ENCODE data around the gene GALNT6. TPM values are rescaled to one million over a fixed set of nuclear protein-coding genes. Genes with fewer than 3 reads are reported as not detected.

The GALNT6 gene
- total RNA-seq, 1 experiment from 2014 or later, result 190 TPM

GRCh38 chr12:51370667-51371066 is 20.5 kb downstream of the GALNT6 start:
- ChIA-PET POLR2A (no interaction called here), CTCF (no interaction called here)
- no peaks in the 10 kb centered on the region for H3K9me3 ChIP-seq
- TF ChIP-seq CTCF (IDR thresholded peaks at IDR 0.05; ENCODE audit: insufficient read depth in 1 of 2, low read depth in 1 of 2, low read length in 1 of 2, severe bottlenecking in 1 of 2, unreplicated experiment in 1 of 2), result no peak
- H3K27me3 Mint-ChIP-seq (ENCODE audit: insufficient read depth, unreplicated experiment), result no peaks in the 10 kb centered on the region
- intact Hi-C loops (cut with micrococcal nuclease; ENCODE audit: unreplicated experiment), result no loop called here
- no peak for DNase-seq
- no peaks in the 10 kb centered on the region for H3K27me3 ChIP-seq (replicated peaks; ENCODE audit: control insufficient read depth, insufficient read depth, low read length)
- peaks cover 16% of the 10 kb centered on the region for H3K4me1 Mint-ChIP-seq (ENCODE audit: low read depth, unreplicated experiment)
- peaks cover 19% of the 10 kb centered on the region for H3K4me1 ChIP-seq
- no peaks in the 10 kb centered on the region for H3K9me3 Mint-ChIP-seq (ENCODE audit: unreplicated experiment)
- H3K36me3 Mint-ChIP-seq (ENCODE audit: insufficient read depth, unreplicated experiment), result peaks cover 97% of the 10 kb centered on the region
- no peak overlapping the region for H3K4me3 ChIP-seq (ENCODE audit: low read depth, low read length)
- no peak overlapping the region for H3K27ac Mint-ChIP-seq (ENCODE audit: unreplicated experiment)
- H3K4me3 Mint-ChIP-seq (ENCODE audit: unreplicated experiment), result no peak overlapping the region
- H3K36me3 ChIP-seq (ENCODE audit: control insufficient read depth, insufficient read depth, low read length), result peaks cover 2% of the 10 kb centered on the region
- BruUV-seq (replicated peaks), result no TSS peak

GRCh38 chr12:51369581-51369980 is 21.6 kb downstream of the GALNT6 start:
- CTCF ChIA-PET, result no interaction called here
- Histone ChIP-seq H3K27me3 (replicated peaks; ENCODE audit: control insufficient read depth, insufficient read depth, low read length) (no peaks in the 10 kb centered on the region), H3K4me1 (peaks cover 19% of the 10 kb centered on the region), H3K4me3 (ENCODE audit: low read depth, low read length) (no peak overlapping the region), H3K36me3 (ENCODE audit: control insufficient read depth, insufficient read depth, low read length) (no peaks in the 10 kb centered on the region; the same call in none of the 2 replicates), H3K9me3 (no peaks in the 10 kb centered on the region)
- no peak for TF ChIP-seq CTCF (IDR thresholded peaks at IDR 0.05; ENCODE audit: insufficient read depth in 1 of 2, low read depth in 1 of 2, low read length in 1 of 2, severe bottlenecking in 1 of 2, unreplicated experiment in 1 of 2)
- H3K27me3 Mint-ChIP-seq (ENCODE audit: insufficient read depth, unreplicated experiment), result no peaks in the 10 kb centered on the region
- no peak for DNase-seq
- peaks cover 96% of the 10 kb centered on the region for H3K36me3 Mint-ChIP-seq (ENCODE audit: insufficient read depth, unreplicated experiment)
- no peak overlapping the region for H3K4me3 Mint-ChIP-seq (ENCODE audit: unreplicated experiment)
- H3K4me1 Mint-ChIP-seq (ENCODE audit: low read depth, unreplicated experiment), result peaks cover 16% of the 10 kb centered on the region
- no TSS peak for BruUV-seq (replicated peaks)
- no peaks in the 10 kb centered on the region for H3K9me3 Mint-ChIP-seq (ENCODE audit: unreplicated experiment)
- H3K27ac Mint-ChIP-seq (ENCODE audit: unreplicated experiment), result no peak overlapping the region
- POLR2A ChIA-PET, result no interaction called here
- intact Hi-C loops (cut with micrococcal nuclease; ENCODE audit: unreplicated experiment), result no loop called here

GRCh38 chr12:51368640-51369517 is 22.3 kb downstream of the GALNT6 start:
- Mint-ChIP-seq H3K36me3 (ENCODE audit: insufficient read depth, unreplicated experiment) (peaks cover 94% of the 10 kb centered on the region), H3K9me3 (ENCODE audit: unreplicated experiment) (no peaks in the 10 kb centered on the region), H3K27me3 (ENCODE audit: insufficient read depth, unreplicated experiment) (no peaks in the 10 kb centered on the region), H3K4me1 (ENCODE audit: low read depth, unreplicated experiment) (peaks cover 16% of the 10 kb centered on the region), H3K4me3 (ENCODE audit: unreplicated experiment) (no peak overlapping the region), H3K27ac (ENCODE audit: unreplicated experiment) (no peak overlapping the region)
- Histone ChIP-seq H3K4me3 (ENCODE audit: low read depth, low read length) (no peak overlapping the region), H3K9me3 (no peaks in the 10 kb centered on the region), H3K36me3 (ENCODE audit: control insufficient read depth, insufficient read depth, low read length) (no peaks in the 10 kb centered on the region; the same call in none of the 2 replicates), H3K4me1 (peaks cover 19% of the 10 kb centered on the region), H3K27me3 (replicated peaks; ENCODE audit: control insufficient read depth, insufficient read depth, low read length) (no peaks in the 10 kb centered on the region)
- DNase-seq, result peak in 1 of 2 experiments; percentile 31
- ChIA-PET CTCF (no interaction called here), POLR2A (no interaction called here)
- BruUV-seq (replicated peaks), result no TSS peak
- intact Hi-C loops (cut with micrococcal nuclease; ENCODE audit: unreplicated experiment), result no loop called here
- TF ChIP-seq CTCF (IDR thresholded peaks at IDR 0.05; ENCODE audit: insufficient read depth in 1 of 2, low read depth in 1 of 2, low read length in 1 of 2, severe bottlenecking in 1 of 2, unreplicated experiment in 1 of 2), result no peak
